Activated CD8-positive, alpha-beta memory T cell treated with anti-CD3 and anti-CD28 coated beads for 1 hour (primary cell): ENCODE measurements around the gene HSCB.
"Not testable (repeated sequence)": the region's sequence is repeated elsewhere in the genome, so short reads cannot be mapped to it uniquely, and the experiment has no call there.

Source experiments
- DNase-seq, 2 donors: peaks; one replicate each; pipeline ENCODE4 v3.0.0-alpha.2; 2020; ENCODE audit warnings: low read depth in 1 of 2; ENCODE audit errors: extremely low read depth in 1 of 2

HSCB gene

GRCh38 chr22:28737701-28738100 lies 4.1 kb upstream of the HSCB start:
- no peak for DNase-seq

DNA sequence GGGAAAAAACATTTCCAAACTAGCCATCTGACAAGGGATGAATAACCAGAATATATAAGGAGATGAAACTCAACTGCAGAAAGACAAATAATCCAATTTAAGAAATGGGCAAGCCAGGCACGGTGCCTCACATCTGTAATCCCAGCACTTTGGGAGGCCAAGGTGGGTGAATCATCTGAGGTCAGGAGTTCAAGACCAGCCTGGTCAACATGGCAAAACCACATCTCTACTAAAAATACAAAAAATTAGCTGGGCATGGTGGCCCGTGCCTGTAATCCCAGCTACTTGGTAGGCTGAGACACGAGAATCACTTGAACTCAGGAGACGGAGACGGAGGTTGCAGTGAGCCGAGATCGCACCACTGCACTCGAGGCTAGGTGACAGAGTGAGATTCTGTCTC lies 3.0 kb upstream of the HSCB start:
- not testable (repeated sequence) for DNase-seq

DNA sequence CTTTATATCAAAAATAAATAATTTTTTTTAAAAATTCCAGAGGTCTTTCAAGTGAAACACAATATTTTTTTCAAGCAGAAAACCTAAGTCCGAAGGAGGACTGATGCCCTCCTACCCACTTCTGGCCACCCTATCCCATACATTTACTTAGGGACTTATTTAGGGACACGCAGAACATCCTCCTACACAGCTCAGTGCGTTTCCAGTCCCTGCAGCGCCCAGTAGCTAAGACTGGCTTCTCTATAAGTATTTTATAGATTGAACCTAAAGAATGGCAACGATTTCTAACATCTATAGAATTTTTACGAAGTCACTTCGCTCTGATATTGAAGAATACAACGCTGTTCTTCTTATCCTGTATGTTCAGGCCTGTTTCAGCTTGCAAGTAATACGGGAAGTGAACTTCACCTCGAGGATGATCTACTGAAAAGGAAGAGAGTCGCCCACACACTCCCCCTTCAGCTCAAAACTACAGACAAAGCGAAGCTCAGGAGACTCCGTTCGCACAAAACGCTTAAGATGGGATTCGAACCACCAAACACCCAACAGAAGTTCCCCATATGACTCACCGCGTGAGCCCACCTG lies 547 bp upstream of the HSCB start:
- DNase-seq, result no peak

- DNase-seq, result no peak
Measured at GRCh38 chr22:28742562-28742962, 723 bp downstream of the HSCB start.

GRCh38 chr22:28743852-28744251 lies 2.0 kb downstream of the HSCB start:
- DNase-seq, result no peak

GRCh38 chr22:28750471-28750881 lies 8.6 kb downstream of the HSCB start:
- DNase-seq, result no peak

- DNase-seq, result not testable (repeated sequence)
Measured at GRCh38 chr22:28754512-28754911, 12.7 kb downstream of the HSCB start.

- no peak for DNase-seq
Measured at GRCh38 chr22:28759861-28760560, 18.2 kb downstream of the HSCB start.

DNA sequence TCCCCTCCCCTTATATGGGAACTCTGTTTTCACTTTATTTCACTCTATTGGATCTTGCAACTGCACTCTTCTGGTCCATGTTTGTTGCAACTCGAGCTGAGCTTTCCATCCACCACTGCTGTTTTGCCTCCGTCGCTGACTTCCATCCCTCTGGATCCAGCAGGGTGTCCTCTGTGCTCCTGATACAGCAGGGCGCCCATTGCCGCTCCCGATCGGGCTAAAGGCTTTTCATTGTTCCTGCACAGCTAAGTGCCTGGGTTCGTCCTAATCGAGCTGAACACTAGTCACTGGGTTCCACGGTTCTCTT lies 19.6 kb downstream of the HSCB start:
- no peak for DNase-seq

DNA sequence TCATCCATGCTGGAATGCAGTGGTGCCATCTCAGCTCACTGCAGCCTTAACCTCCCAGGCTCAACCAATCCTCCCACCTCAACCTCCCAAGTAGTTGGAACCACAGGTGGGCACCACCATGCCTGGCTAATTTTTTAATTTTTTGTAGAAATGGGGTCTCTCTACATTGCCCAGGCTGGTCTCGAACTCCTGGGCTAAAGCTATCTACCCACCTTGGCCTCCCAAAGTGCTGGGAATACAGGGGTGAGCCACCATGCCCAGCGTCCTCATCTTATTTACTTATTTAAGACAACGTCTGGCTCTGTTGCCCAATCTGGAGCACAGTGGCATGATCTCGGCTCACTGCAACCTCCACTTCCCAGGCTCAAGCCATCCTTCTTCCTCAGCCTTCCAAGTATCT lies 20.2 kb downstream of the HSCB start:
- not testable (repeated sequence) for DNase-seq

DNA sequence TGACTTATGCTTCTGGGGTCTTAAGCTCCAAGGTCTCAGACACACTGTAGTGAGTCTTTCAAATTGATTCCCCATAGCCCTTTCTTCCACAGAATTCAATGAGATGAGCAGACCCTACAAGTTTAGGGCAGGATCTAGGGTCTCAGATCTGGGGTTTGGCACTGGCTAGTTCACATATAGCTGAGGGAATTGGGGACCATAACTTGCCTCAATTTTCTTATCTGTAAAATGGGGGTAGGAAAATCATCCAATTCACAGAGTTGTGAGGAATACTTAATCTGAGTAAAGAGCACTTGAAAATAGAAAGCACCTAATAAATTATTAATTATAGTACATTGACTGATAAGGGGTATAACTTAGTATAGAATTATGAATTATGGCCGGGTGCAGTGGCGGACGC lies 24.8 kb downstream of the HSCB start:
- no peak for DNase-seq

DNA sequence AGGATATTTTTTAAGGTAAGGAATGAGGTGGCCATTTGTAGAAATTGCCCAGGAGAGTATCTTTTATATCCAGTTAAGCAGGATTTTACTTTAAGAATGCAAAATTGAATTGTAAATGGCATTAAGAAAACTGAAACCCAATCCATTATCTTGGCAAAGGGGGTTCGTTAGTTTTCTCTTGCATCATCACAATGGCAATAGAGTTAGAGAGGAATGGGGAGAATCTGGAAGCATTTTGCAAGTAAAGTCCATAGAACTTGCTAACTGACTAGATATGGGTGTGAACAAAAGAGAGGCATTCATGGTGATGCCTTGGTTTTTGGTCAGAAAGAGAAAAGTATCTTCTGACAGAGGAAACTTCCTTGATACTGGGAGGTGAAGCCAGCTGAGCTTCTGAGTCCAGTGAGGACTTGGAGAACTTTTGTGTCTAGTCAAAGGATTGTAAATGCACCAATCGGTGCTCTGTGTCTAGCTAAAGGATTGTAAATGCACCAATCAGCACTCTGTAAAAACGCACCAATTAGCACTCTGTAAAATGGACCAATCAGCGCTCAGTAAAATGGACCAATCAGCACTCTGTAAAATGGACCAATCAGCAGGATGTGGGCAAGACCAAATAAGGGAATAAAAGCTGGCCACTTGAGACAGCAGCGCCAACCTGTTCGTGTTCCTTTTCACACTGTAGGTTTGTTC lies 27.0 kb downstream of the HSCB start:
- no peak for DNase-seq

- no peak for DNase-seq
Measured at GRCh38 chr22:28769394-28770085, 27.7 kb downstream of the HSCB start.

- no peak for DNase-seq
Measured at GRCh38 chr22:28771195-28771791, 29.5 kb downstream of the HSCB start.

- DNase-seq, result peak; percentile 81 to 89
Measured at GRCh38 chr22:28772633-28773460, 31.0 kb downstream of the HSCB start, which contains the start of gene CCDC117. Gene CCDC117 (plus strand): TSS chr22:28772695. CDS start chr22:28772850, 155 bp downstream.

DNA sequence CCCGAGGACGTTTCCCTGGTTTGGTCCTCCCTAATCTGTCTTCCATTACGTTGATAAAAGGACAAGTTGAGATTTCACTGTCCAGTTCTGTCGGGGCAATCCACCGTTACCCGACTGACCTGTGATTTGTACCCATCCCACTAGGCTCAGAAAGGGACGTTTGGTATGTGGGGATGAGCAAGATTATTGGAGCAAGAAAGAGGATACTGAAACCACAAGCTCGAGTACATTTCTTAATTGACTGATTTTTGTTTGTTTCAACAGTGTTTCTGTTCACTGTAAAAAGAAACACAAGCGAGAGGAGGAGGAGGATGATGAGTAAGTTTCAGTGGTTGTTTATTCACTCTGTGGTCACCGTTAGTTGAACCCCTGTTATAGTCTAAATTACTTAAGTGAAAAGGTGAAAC lies 31.6 kb downstream of the HSCB start:
- DNase-seq, result no peak

DNA sequence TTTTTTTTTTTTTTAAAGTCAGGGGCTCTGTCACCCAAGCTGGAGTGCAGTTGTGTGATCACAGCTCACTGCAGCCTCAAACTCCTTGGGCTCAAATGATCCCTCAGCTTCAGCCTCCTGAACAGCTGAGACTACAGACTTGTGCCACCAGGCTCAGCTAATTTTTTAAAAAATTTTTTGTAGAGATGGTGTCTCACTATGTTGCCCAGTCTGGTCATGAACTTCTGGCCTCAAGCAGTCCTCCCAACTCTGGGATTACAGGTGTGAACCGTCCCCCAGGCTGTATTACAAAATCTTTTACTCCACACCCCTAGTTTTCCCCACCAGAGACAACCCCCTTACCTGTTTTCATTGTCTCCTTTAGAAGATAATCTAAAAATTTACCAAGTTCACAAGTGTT lies 32.5 kb downstream of the HSCB start:
- DNase-seq, result no peak

DNA sequence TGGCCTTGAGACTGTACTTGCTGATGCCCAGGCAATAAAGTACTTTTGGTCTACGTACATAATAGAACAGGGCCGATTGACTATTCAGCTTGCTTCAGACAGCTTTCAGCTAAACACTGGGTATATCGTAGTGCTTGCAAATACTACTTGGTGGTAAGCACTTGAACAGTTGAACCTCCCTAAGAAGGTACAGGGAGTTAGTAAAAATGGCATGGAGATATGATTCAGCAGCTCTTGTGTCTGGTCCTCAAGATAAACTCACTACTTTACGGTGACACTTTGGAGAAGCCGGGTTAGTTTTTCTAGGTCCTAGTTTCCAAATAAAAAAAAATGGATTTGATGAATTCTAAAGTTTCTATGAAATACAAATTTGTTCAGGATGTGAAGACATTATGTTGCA lies 38.0 kb downstream of the HSCB start:
- DNase-seq, result no peak

DNA sequence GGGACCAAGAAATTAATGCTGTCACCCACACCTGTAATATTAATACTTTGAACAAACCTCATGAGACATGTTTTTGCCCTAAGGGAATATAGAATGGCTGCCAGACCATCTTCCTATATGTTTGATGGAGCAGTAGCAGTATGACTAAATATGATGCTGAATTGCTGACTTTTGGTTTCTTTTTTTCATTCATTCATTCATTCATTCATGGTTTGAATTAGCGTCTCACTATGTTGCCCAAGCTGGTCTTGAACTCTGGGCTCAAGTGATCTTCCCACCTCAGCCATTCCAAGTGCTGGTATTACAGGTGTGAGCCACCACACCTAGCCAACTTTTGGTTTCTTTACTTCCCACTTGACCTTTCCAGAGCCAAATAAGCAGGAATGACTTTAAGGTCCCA lies 38.5 kb downstream of the HSCB start:
- no peak for DNase-seq
